ENCODE results near the gene SLC66A2. TPM values are rescaled to one million over a fixed set of nuclear protein-coding genes. Genes with fewer than 3 reads are reported as not detected.

Gene SLC66A2
- total and polyA plus RNA-seq, 9 donors: 2.1 to 31.1 (median 27.0) TPM

DNA sequence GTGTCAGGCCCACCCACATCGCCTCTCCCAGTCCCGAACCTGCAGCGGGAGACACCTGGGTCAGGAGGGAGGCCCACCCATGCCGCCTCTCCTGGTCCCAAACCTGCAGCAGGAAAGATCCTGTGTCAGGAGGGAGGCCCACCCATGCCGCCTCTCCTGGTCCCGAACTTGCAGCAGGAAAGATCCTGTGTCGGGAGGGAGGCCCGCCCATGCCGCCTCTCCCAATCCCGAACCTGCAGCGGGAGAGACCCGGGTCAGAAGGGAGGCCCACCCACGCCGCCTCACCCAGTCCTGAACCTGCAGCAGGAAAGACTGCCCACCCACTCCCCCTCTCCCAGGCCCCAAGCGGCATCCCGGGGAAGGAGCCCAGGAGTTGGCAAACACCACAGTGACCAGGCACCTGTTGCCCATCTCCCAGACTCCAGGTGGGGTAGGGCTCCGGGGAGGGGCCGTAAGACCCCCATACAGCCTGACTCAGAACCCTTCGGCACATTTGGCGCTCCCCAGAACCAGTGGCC, 7.8 kb downstream of the SLC66A2 start:
- no peak for DNase-seq
- H3K27ac ChIP-seq: no peak overlapping the region
- H3K27me3 ChIP-seq: no peaks in the 10 kb centered on the region
- no peak overlapping the region for H3K4me3 ChIP-seq
- no peaks in the 10 kb centered on the region for H3K9me3 ChIP-seq
- intact Hi-C loops (cut with DNase I): no loop called here
- 74 to 80% (median 76%) methylated on average over 18 to 20 of the region's 20 CpGs for WGBS, 3 donors
- no peaks in the 10 kb centered on the region for H3K36me3 ChIP-seq
- peaks cover 11% of the 10 kb centered on the region for H3K4me1 ChIP-seq (ENCODE audit: insufficient read depth)
- TF ChIP-seq EP300 (IDR thresholded peaks at IDR 0.05): no peak
- TF ChIP-seq POLR2A (IDR thresholded peaks at IDR 0.05): no peak
- TF ChIP-seq, protein P1, sequence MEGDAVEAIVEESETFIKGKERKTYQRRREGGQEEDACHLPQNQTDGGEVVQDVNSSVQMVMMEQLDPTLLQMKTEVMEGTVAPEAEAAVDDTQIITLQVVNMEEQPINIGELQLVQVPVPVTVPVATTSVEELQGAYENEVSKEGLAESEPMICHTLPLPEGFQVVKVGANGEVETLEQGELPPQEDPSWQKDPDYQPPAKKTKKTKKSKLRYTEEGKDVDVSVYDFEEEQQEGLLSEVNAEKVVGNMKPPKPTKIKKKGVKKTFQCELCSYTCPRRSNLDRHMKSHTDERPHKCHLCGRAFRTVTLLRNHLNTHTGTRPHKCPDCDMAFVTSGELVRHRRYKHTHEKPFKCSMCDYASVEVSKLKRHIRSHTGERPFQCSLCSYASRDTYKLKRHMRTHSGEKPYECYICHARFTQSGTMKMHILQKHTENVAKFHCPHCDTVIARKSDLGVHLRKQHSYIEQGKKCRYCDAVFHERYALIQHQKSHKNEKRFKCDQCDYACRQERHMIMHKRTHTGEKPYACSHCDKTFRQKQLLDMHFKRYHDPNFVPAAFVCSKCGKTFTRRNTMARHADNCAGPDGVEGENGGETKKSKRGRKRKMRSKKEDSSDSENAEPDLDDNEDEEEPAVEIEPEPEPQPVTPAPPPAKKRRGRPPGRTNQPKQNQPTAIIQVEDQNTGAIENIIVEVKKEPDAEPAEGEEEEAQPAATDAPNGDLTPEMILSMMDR (IDR thresholded peaks at IDR 0.05): no peak

DNA sequence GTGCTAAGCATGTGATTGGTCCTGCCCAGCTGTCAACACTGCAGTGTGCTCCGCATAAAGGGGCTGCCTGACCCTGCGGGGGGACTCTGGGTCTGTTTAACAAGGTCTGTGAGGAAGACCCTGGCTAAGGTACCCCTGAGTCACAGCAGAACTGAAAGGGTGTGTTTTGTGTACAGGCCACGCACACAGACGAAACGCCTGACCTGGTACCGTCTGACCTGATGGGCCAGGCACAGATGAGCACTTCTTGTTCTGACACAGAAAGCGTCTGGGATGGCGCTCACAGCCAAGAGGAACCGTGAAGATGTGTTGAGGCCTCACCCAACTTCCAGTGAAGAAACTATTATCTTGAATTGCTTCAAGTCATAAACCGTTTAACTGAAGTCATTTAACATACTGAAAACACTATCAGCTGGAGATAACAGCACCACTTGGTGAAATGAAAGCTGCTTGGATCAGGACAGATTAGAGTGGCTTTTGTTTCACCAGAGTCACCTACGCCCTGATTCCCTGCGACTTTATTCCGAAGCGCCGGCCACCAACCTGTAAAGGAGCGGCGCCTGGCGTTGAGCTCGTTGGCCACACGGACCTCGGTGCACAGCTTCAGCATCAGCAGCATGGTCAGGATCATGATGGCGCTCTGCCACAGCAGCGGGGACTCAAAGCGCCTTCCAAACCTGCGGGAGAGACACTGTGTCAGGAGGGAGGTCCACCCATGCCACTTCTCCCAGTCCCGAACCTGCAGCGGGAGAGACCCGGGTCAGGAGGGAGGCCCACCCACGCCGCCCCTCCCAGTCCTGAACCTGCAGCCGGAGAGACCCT, 8.5 kb downstream of the SLC66A2 start:
- no peak overlapping the region for H3K27ac ChIP-seq
- no peaks in the 10 kb centered on the region for H3K36me3 ChIP-seq

DNA sequence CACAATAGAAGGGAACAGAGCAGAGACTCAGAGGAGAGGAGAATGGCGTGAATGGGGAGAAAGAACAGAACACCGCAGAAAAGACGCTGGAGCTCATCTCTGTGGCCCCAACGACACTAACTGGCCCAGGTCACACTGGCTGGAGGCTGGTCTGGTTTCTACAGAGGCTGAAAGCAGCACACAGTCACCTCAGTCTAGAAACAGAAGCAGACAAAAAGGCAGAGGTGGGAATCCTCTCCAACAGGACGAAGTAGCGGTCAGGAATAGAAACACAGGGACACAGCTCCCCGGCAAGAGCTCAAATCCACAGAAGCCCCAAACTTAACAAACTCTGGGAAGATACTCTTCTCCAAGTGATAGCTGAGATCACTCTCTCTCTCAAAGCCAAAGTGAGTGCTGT, 9.2 kb downstream of the SLC66A2 start:
- no peaks in the 10 kb centered on the region for H3K27me3 ChIP-seq
- DNase-seq: peak in 2 of 5 donors; percentile 2 to 14
- peaks cover 11% of the 10 kb centered on the region for H3K4me1 ChIP-seq (ENCODE audit: insufficient read depth)
- no peak overlapping the region for H3K27ac ChIP-seq
- H3K4me3 ChIP-seq: no peak overlapping the region
- H3K9me3 ChIP-seq: no peaks in the 10 kb centered on the region
- no peak for TF ChIP-seq EP300 (IDR thresholded peaks at IDR 0.05)
- TF ChIP-seq, protein P1 (IDR thresholded peaks at IDR 0.05): no peak
- TF ChIP-seq POLR2A (IDR thresholded peaks at IDR 0.05): no peak
- WGBS, 3 donors: 89 to 92% (median 90%) methylated on average over 7 of the region's 7 CpGs
- no peaks in the 10 kb centered on the region for H3K36me3 ChIP-seq
- intact Hi-C loops (cut with DNase I): no loop called here

More for the DNA sequence above, 8.5 kb downstream of the SLC66A2 start:
- no peaks in the 10 kb centered on the region for H3K27me3 ChIP-seq
- intact Hi-C loops (cut with DNase I): no loop called here
- no peaks in the 10 kb centered on the region for H3K9me3 ChIP-seq
- H3K4me1 ChIP-seq (ENCODE audit: insufficient read depth): peaks cover 11% of the 10 kb centered on the region
- 82 to 85% (median 84%) methylated on average over 31 of the region's 31 CpGs for WGBS, 3 donors
- TF ChIP-seq EP300 (IDR thresholded peaks at IDR 0.05) (no peak), POLR2A (IDR thresholded peaks at IDR 0.05) (no peak)
- TF ChIP-seq, protein P1 (IDR thresholded peaks at IDR 0.05): no peak
- peak in 3 of 5 donors; percentile 15 to 39 (median 32) for DNase-seq
- H3K4me3 ChIP-seq: no peak overlapping the region

DNA sequence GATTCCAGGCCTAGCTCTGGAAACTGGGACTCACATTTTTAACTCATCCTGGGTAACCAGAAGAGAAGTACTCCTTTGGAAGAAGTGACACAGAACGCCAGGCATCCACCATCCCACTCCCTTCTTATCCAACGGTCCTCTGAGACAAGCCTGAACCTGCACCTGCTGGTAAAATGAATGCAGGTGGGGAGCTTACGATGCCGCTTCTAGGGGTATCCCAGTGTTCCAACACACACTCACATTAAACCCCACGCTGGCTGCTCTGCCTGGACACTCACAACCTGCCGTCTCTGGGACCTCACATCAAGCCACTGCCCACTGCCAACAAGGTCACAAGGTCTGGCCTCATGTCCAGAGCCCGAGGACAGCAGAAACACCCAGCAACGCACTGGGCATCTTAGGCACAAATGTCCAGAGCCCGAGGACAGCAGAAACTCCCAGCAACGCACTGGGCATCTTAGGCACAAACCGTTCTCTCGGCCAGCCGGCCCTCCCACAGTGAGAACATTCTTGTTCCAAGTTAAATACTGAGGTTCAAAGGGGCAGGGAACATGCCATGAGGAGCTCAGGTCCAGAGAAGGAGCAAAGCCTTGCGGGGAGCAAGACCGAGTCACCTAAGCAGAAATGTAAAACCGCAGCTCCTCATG, 9.9 kb downstream of the SLC66A2 start:
- Histone ChIP-seq H3K27ac (no peak overlapping the region), H3K9me3 (no peaks in the 10 kb centered on the region), H3K27me3 (no peaks in the 10 kb centered on the region), H3K4me1 (ENCODE audit: insufficient read depth) (peaks cover 11% of the 10 kb centered on the region), H3K4me3 (no peak overlapping the region), H3K36me3 (no peaks in the 10 kb centered on the region)
- WGBS, 3 donors: 82 to 87% (median 84%) methylated on average over 16 of the region's 16 CpGs
- intact Hi-C loops (cut with DNase I): no loop called here
- no peak for TF ChIP-seq POLR2A (IDR thresholded peaks at IDR 0.05)
- TF ChIP-seq, protein P1 (IDR thresholded peaks at IDR 0.05): no peak
- no peak for TF ChIP-seq EP300 (IDR thresholded peaks at IDR 0.05)
- DNase-seq: peak in 3 of 5 donors; percentile 3 to 20 (median 8)
